CD4-positive, alpha-beta memory T cell (primary cell): Measurements from ENCODE around the gene FZR1. TPM values are rescaled to one million over a fixed set of nuclear protein-coding genes. Genes with fewer than 3 reads are reported as not detected.

Experiments
- CTCF ChIA-PET: fragments of 350-600 bp; sonication (Branson Sonifier 250); formaldehyde crosslinking; loops from one replicate; lab custom pipeline; 2021; ENCODE audit warnings: inconsistent platforms; ENCODE audit not compliant: partially characterized antibody; lab: Charles Lee
- POLR2A ChIA-PET: fragments of 350-600 bp; sonication (Branson Sonifier 250); formaldehyde crosslinking; loops from one replicate; lab custom pipeline; 2021; ENCODE audit not compliant: partially characterized antibody; lab: Charles Lee
- DNase-seq, 5 donors: peaks; one replicate each; pipeline versions ENCODE4 v3.0.0 to v3.0.0-alpha.2; 2020 to 2022; ENCODE audit warnings: mixed read lengths in 1 of 5
- H3K27ac ChIP-seq: one replicate; pipeline ENCODE4 v1.7.0; 2013; ENCODE audit warnings: low read depth, low read length
- H3K27me3 ChIP-seq: 2 replicates; pipeline ENCODE4 v1.7.0; 2013; ENCODE audit warnings: mild to moderate bottlenecking, low read length, moderate library complexity; ENCODE audit not compliant: insufficient read depth
- H3K36me3 ChIP-seq: 2 replicates; pipeline ENCODE4 v1.7.0; 2013; ENCODE audit warnings: mild to moderate bottlenecking, low read length, moderate library complexity; ENCODE audit not compliant: insufficient read depth
- H3K4me1 ChIP-seq: 2 replicates; pipeline ENCODE4 v1.7.0; 2013; ENCODE audit warnings: mild to moderate bottlenecking, low read length, moderate library complexity; ENCODE audit not compliant: insufficient read depth
- H3K4me3 ChIP-seq, 2 donors: one replicate each; pipeline ENCODE4 v1.7.0; 2013; ENCODE audit warnings: low read length in 2 of 2, mild to moderate bottlenecking in 1 of 2
- H3K9me3 ChIP-seq, 2 donors: one replicate each; pipeline ENCODE4 v1.7.0; 2013; ENCODE audit warnings: low read length in 2 of 2, control low read depth in 1 of 2; ENCODE audit not compliant: control insufficient read depth in 1 of 2
- H3K27ac Mint-ChIP-seq, 7 donors: one replicate each; pipeline ENCODE4 v1.8.0; 2020 to 2021; ENCODE audit warnings: mixed read lengths in 7 of 7, mild to moderate bottlenecking in 6 of 7, inconsistent platforms in 3 of 7, moderate library complexity in 3 of 7
- H3K27me3 Mint-ChIP-seq, 2 donors: one replicate each; pipeline ENCODE4 v1.8.0; 2020 to 2021; ENCODE audit warnings: mixed read lengths in 2 of 2
- H3K36me3 Mint-ChIP-seq, 2 donors: one replicate each; pipeline ENCODE4 v1.8.0; 2020 to 2021; ENCODE audit warnings: mixed read lengths in 2 of 2, inconsistent platforms in 1 of 2, mild to moderate bottlenecking in 1 of 2
- H3K4me1 Mint-ChIP-seq, 4 donors: one replicate each; pipeline ENCODE4 v1.8.0; 2020 to 2021; ENCODE audit warnings: mixed read lengths in 4 of 4, mild to moderate bottlenecking in 1 of 4
- H3K4me3 Mint-ChIP-seq, 8 donors: one replicate each; pipeline ENCODE4 v1.8.0; 2020 to 2021; ENCODE audit warnings: mixed read lengths in 8 of 8, mild to moderate bottlenecking in 7 of 8, moderate library complexity in 6 of 8, inconsistent platforms in 3 of 8
- H3K9me3 Mint-ChIP-seq, 8 donors: one replicate each; pipeline ENCODE4 v1.8.0; 2020 to 2021; ENCODE audit warnings: mixed read lengths in 8 of 8, mild to moderate bottlenecking in 5 of 8, inconsistent platforms in 3 of 8, moderate library complexity in 1 of 8
- intact Hi-C: fragments of 100-400 bp; cut with micrococcal nuclease; formaldehyde crosslinking; loops from one replicate; pipeline ENCODE4 v1.15.1; 2023
- polyA plus RNA-seq, 2 donors: library from polyadenylated mRNA; unstranded; fragments of 300-500 nt; fragmentation: Illumina TruSeq; gene quantifications; one replicate each; pipeline ENCODE4 v1.2.3, GENCODE V29; 2021
- total RNA-seq, 2 experiments: library from RNA; stranded (reverse); gene quantifications; one replicate each; pipeline ENCODE4 v1.2.3, GENCODE V29; 2021

The FZR1 gene
- total and polyA plus RNA-seq, 4 experiments from 2014 or later = 7.1 to 73.7 (median 44.7) TPM

DNA sequence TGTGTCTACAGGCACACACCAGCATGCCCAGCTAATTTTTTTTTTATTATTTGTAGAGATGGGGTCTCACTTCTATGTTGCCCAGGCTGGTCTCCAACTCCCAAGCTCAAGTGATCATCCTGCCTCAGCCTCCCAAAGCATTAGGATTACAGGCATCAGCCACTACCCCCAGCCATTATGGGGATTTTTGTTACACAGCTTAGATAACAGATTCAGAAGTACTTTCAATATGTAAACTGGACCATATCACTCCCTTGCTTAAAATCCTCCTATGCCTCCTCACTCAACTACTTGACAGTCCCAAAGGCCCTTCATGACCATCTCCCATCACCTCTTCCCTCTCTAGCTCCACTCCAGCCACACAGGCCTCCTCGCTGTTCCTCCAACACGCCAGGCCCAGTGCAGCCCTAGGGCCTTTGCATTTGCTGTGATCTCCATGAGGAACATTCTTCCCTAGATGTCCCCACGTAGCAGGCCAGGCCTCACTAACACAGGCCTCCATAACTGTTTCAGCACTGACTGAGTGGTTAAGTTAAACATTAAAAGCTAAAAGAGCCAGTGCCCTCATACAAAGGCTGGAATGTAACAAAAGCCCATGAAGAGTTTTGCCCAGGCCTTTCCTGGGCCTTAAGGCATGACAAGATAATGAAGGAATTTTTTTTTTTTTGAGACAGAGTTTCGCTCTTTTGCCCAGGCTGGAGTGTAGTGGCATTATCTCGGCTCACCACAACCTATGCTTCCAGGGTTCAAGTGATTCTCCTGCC is 8.2 kb upstream of the FZR1 start:
- H3K36me3 ChIP-seq = peaks cover 18% of the 10 kb centered on the region
- peaks cover 15 to 30% of the 10 kb centered on the region in 2 donors for H3K36me3 Mint-ChIP-seq
- H3K4me3 Mint-ChIP-seq = peak overlapping the region in 5 of 8 donors; percentile 4 to 54 (median 26)
- H3K9me3 Mint-ChIP-seq = peaks cover 0 to 5% (median 0%) of the 10 kb centered on the region in 8 donors
- H3K27me3 ChIP-seq = no peaks in the 10 kb centered on the region
- H3K27me3 Mint-ChIP-seq = no peaks in the 10 kb centered on the region
- H3K9me3 ChIP-seq = no peaks in the 10 kb centered on the region
- intact Hi-C loops = no loop called here
- POLR2A ChIA-PET = no interaction called here
- CTCF ChIA-PET = interaction anchor here (6.1 kb wide), 1 partner anchor 13 kb away, joined by 39 read pairs; no protein-coding TSS in a partner anchor
- H3K4me1 Mint-ChIP-seq = peaks cover 14 to 35% (median 19%) of the 10 kb centered on the region in 4 donors
- no peak for DNase-seq
- H3K4me3 ChIP-seq = no peak overlapping the region
- H3K27ac ChIP-seq = no peak overlapping the region
- peak overlapping the region in 4 of 7 donors; percentile 11 to 36 (median 18) for H3K27ac Mint-ChIP-seq
- H3K4me1 ChIP-seq = peaks cover 31% of the 10 kb centered on the region

DNA sequence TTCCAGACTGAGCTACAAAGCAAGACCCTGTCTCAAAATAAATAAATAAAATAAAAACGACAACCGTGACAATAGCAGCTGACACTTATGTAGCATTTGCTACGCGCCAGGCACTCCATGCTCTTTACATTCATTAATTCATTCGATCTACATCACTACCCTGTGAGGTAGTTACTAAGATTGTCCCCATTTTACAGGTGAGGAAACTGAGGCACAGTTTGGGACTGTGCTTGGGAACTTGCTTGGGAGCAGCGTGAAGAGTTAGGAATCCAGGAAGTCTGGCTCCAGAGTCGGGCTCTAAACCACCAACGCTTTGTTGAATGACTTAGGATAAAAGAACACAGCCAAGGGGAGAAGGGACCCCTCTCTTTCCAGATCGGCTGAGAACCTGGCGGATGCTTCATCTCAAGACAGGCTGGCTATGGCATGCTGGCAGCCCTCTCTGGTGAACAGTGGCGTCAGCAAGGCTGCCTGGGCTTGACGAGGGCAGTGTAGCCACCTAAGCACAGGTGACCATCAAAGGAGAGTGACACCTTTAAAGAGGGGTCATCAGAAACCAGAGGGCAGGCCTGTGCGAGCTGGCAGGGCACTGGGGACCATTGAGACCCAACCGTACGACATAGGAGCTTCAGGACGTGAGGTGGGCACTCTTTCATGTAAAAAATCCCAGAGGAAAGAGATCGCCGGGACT is 6.2 kb upstream of the FZR1 start:
- peaks cover 15 to 21% of the 10 kb centered on the region in 2 donors for H3K36me3 Mint-ChIP-seq
- POLR2A ChIA-PET = interaction anchor here (1.3 to 2.0 kb wide), 5 partner anchors 9 to 263 kb away, joined by 4 to 10 read pairs (median 7); partner anchors contain the start of genes MRPL54 and SMIM44
- intact Hi-C loops = loop anchor here (1.0 kb wide), 1 partner anchor 65 kb away; no protein-coding TSS in a partner anchor

DNA sequence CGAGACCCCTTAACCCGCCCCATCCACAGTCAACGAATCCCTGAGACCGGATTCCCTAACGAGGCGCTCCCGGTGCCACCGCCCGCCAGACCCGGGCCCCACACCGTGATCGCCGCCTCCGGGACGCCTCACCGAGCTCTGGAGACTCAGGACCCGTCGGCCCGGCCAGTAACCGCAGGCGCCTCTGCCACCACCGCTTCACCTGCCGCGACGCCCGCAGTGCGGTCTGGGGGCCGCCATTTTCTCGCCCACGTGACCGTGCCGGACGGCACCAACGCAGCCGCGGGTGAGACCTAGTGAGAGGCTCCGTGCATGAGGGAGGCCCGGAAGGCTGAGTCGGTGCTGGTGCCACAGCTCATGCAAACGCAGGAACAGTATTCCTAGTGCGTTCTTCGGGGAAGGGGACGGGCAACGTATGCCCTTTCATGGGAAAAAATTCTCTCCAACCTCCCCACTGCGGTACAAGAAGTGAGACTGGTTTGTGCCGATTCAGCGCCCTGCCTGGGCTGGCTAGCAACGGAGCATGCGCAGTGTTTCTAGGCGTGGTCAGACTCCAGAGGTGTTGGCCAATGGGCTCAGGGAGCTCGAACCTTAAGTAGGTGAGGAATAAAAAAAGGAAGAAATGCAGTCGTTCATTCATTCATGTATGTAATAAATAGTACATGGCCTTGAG is 5.5 kb upstream of the FZR1 start, which contains the start of gene DOHH:
TSS of gene DOHH (minus strand) at position 246 of the 673 bp plus-strand sequence. CDS start 3,860 bp downstream, outside the sequence.
- intact Hi-C loops = loop anchor here (1.0 kb wide), 1 partner anchor 65 kb away; no protein-coding TSS in a partner anchor
- Mint-ChIP-seq H3K27me3 (no peaks in the 10 kb centered on the region), H3K27ac (peak within 1 kb of the TSS; percentile 91 to 100 (median 95)), H3K36me3 (peaks cover 12 to 18% of the 10 kb centered on the region in 2 donors), H3K4me3 (peak within 1 kb of the TSS; percentile 82 to 98 (median 93)), H3K4me1 (peaks cover 20 to 42% (median 26%) of the 10 kb centered on the region in 4 donors), H3K9me3 (peaks cover 0 to 8% (median 0%) of the 10 kb centered on the region in 8 donors)
- Histone ChIP-seq H3K27me3 (no peaks in the 10 kb centered on the region), H3K36me3 (peaks cover 14% of the 10 kb centered on the region), H3K27ac (peak within 1 kb of the TSS; percentile 85), H3K4me3 (peak within 1 kb of the TSS; percentile 64 to 87), H3K4me1 (peaks cover 32% of the 10 kb centered on the region), H3K9me3 (no peaks in the 10 kb centered on the region)
- ChIA-PET CTCF (interaction anchor here (1.1 to 6.1 kb wide), 4 partner anchors 9 to 262 kb away, joined by 3 to 39 read pairs (median 5); partner anchors contain the start of gene MRPL54), POLR2A (interaction anchor here (1.1 to 2.0 kb wide), 7 partner anchors 10 to 262 kb away, joined by 3 to 10 read pairs (median 6); partner anchors contain the start of genes MRPL54 and SMIM44)
- peak; percentile 94 to 96 (median 95) for DNase-seq

More for the DNA sequence above, 6.2 kb upstream of the FZR1 start:
- Histone ChIP-seq H3K36me3 (peaks cover 14% of the 10 kb centered on the region), H3K4me1 (peaks cover 25% of the 10 kb centered on the region), H3K27me3 (no peaks in the 10 kb centered on the region), H3K27ac (peak overlapping the region; percentile 85), H3K4me3 (peak overlapping the region; percentile 64 to 87), H3K9me3 (no peaks in the 10 kb centered on the region)
- DNase-seq = no peak
- Mint-ChIP-seq H3K4me3 (peak overlapping the region; percentile 82 to 98 (median 93)), H3K4me1 (peaks cover 18 to 38% (median 22%) of the 10 kb centered on the region in 4 donors), H3K27me3 (no peaks in the 10 kb centered on the region), H3K9me3 (peaks cover 0 to 8% (median 0%) of the 10 kb centered on the region in 8 donors), H3K27ac (peak overlapping the region; percentile 91 to 100 (median 95))
- CTCF ChIA-PET = interaction anchor here (1.0 to 6.1 kb wide), 5 partner anchors 8 to 263 kb away, joined by 3 to 39 read pairs (median 3); partner anchors contain the start of gene MRPL54

DNA sequence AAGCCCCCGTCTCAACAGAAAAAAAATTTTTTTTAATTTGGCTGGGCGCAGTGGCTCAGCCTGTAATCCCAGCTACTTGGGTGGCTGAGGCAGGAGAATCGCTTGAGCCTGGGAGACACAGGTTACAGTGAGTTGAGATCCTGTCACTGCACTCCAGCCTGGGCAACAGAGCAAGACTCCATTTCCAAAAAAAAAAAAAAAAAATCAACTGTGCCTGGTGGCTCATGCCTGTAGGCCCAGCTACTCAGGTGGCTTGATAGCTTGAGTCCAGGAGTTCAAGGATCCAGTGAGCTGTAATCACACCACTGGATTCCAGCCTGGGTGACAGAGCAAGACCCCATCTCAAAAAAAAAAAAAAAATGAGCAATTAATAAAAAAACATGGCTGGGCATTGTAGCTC is 4.3 kb upstream of the FZR1 start:
- H3K4me3 Mint-ChIP-seq = no peak overlapping the region
- no peak overlapping the region for H3K4me3 ChIP-seq
- H3K27ac ChIP-seq = no peak overlapping the region
- H3K36me3 ChIP-seq = peaks cover 6% of the 10 kb centered on the region
- H3K4me1 ChIP-seq = peaks cover 34% of the 10 kb centered on the region
- DNase-seq = no peak
- H3K9me3 Mint-ChIP-seq = peaks cover 0 to 8% (median 0%) of the 10 kb centered on the region in 8 donors
- H3K4me1 Mint-ChIP-seq = peaks cover 25 to 48% (median 32%) of the 10 kb centered on the region in 4 donors
- peak overlapping the region in 1 of 7 donors; percentile 77 for H3K27ac Mint-ChIP-seq
- H3K9me3 ChIP-seq = no peaks in the 10 kb centered on the region
- H3K36me3 Mint-ChIP-seq = peaks cover 11 to 19% of the 10 kb centered on the region in 2 donors
- intact Hi-C loops = no loop called here
- H3K27me3 Mint-ChIP-seq = no peaks in the 10 kb centered on the region
- H3K27me3 ChIP-seq = no peaks in the 10 kb centered on the region
- ChIA-PET CTCF (interaction anchor here (2.2 to 6.1 kb wide), 2 partner anchors 10 to 16 kb away, joined by 7 to 39 read pairs; no protein-coding TSS in a partner anchor), POLR2A (interaction anchor here (0.6 to 2.0 kb wide), 5 partner anchors 10 to 261 kb away, joined by 3 to 10 read pairs (median 3); partner anchors contain the start of gene MRPL54)

DNA sequence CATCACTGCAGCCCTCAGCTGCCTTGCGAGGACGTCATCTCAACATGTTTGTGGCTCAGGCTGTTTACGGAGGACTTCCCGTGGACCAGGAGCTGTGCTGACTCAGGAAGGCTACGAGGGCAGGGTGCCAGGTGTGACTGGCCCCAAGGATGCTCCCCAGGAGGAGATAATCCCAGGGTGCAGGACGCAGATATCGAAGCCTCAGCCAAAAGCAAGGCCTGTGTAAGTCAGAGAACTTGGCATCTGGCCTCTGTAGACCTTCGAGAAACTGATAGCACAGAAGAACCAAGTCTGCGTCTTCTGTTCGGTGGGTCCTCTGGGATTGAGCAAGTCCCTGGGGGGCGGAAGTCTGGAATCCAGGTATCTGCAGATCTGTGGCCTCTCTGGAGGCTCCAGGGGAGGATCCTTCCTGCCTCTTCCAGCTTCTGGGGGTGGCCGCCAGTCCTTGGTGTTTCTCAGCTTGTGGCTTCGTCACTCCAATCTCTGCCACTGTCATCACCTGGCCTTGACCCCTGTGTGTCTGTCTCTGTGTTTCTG is 3.0 kb upstream of the FZR1 start:
- Mint-ChIP-seq H3K4me3 (no peak overlapping the region), H3K36me3 (peaks cover 3 to 19% of the 10 kb centered on the region in 2 donors), H3K9me3 (peaks cover 0 to 6% (median 0%) of the 10 kb centered on the region in 8 donors), H3K27ac (peak overlapping the region in 1 of 7 donors; percentile 30), H3K27me3 (no peaks in the 10 kb centered on the region), H3K4me1 (peaks cover 27 to 49% (median 38%) of the 10 kb centered on the region in 4 donors)
- no peaks in the 10 kb centered on the region for H3K9me3 ChIP-seq
- ChIA-PET POLR2A (interaction anchor here (0.6 kb wide), 1 partner anchor 17 kb away, joined by 3 read pairs; no protein-coding TSS in a partner anchor), CTCF (interaction anchor here (1.4 kb wide), 1 partner anchor 74 kb away, joined by 3 read pairs; no protein-coding TSS in a partner anchor)
- intact Hi-C loops = no loop called here
- DNase-seq = no peak
- no peak overlapping the region for H3K4me3 ChIP-seq
- H3K27me3 ChIP-seq = no peaks in the 10 kb centered on the region
- H3K36me3 ChIP-seq = no peaks in the 10 kb centered on the region
- peaks cover 45% of the 10 kb centered on the region for H3K4me1 ChIP-seq
- no peak overlapping the region for H3K27ac ChIP-seq

DNA sequence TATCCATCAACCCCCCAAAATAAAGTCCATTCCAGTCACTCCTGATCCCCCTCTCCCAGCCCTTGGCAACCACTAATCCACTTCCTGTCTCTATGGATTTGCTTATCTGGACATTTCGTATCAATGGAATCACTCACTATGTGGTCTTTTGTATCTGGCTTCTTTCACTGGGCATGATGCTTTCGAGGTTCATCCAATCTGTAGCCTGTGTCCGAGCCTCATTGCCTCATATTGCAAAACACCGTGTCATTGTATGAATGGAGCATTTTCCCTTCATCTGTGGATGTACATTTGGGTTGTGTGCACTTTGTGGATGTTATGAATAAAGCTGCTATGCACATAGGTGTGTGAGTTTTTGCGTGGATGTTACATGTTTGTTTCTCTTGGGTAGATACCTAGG is 1.4 kb upstream of the FZR1 start:
- H3K36me3 Mint-ChIP-seq = peaks cover 6 to 27% of the 10 kb centered on the region in 2 donors

More for the DNA sequence above, 1.4 kb upstream of the FZR1 start:
- no peak overlapping the region for H3K4me3 ChIP-seq
- Mint-ChIP-seq H3K4me1 (peaks cover 34 to 57% (median 43%) of the 10 kb centered on the region in 4 donors), H3K27ac (peak overlapping the region; percentile 86 to 99 (median 97)), H3K27me3 (no peaks in the 10 kb centered on the region), H3K9me3 (peaks cover 0 to 6% (median 0%) of the 10 kb centered on the region in 8 donors), H3K4me3 (peak overlapping the region in 7 of 8 donors; percentile 64 to 96 (median 91))
- no peak for DNase-seq
- no peaks in the 10 kb centered on the region for H3K27me3 ChIP-seq
- ChIA-PET POLR2A (interaction anchor here (0.6 to 1.0 kb wide), 3 partner anchors 8 to 468 kb away, joined by 3 to 4 read pairs (median 4); partner anchors contain the start of gene MFSD12), CTCF (interaction anchor here (0.8 to 1.3 kb wide), 3 partner anchors 19 to 84 kb away, joined by 3 to 4 read pairs (median 3); no protein-coding TSS in a partner anchor)
- intact Hi-C loops = loop anchor here (5.0 kb wide), 1 partner anchor 68 kb away; the partner anchor contains the start of gene HMG20B
- peaks cover 47% of the 10 kb centered on the region for H3K4me1 ChIP-seq
- no peaks in the 10 kb centered on the region for H3K36me3 ChIP-seq
- no peak overlapping the region for H3K27ac ChIP-seq
- H3K9me3 ChIP-seq = no peaks in the 10 kb centered on the region
